Prostate gland (tissue), 2 donors: ENCODE measurements around the gene FNBP1.

Experiments
- CTCF ChIP-seq, 4 experiments: fragments of 200-600 bp in 2 of 4; fragments of 450-650 bp in 2 of 4; sonication (generic) in 2 of 4; IDR thresholded peaks; 1 replicate in 3 of 4; 2 replicates in 1 of 4; pipeline ENCODE4 v1.5.1; 2016 to 2019; ENCODE audit warnings: antibody characterized with exemption in 4 of 4, mild to moderate bottlenecking in 2 of 4, moderate library complexity in 2 of 4
- POLR2A ChIP-seq: fragments of 450-650 bp; IDR thresholded peaks from one replicate; pipeline ENCODE4 v1.6.1; 2016; ENCODE audit warnings: antibody characterized with exemption, mild to moderate bottlenecking
- POLR2AphosphoS5 ChIP-seq: sonication (generic); formaldehyde crosslinking; IDR thresholded peaks from one replicate; pipeline ENCODE4 v1.6.1; 2017; ENCODE audit warnings: antibody characterized with exemption

- no peak for TF ChIP-seq CTCF (IDR thresholded peaks at IDR 0.05)
- no peak for TF ChIP-seq POLR2A
- no peak for TF ChIP-seq POLR2AphosphoS5
These were observed 104.6 kb downstream of the FNBP1 start for GRCh38 chr9:129938291-129938979.
